A172 (cell line): Measurements from ENCODE around the gene CR1L. TPM values are rescaled to one million over a fixed set of nuclear protein-coding genes. Genes with fewer than 3 reads are reported as not detected.
"Not testable (repeated sequence)": the region's sequence is repeated elsewhere in the genome, so short reads cannot be mapped to it uniquely, and the experiment has no call there.

Experiments
- DNase-seq: peaks from one replicate; pipeline ENCODE4 v3.0.0-alpha.2; 2015; ENCODE audit warnings: low spot score
- total RNA-seq: library from RNA; depleted of rRNA; stranded (reverse); fragments of >200 nt; shearing (Covaris generic); gene quantifications from 2 replicates; pipeline ENCODE4 v1.2.3, GENCODE V29; 2014

CR1L gene
- total RNA-seq, 1 experiment from 2014 or later: not detected

- not testable (repeated sequence) for DNase-seq
Observed at GRCh38 chr1:207682872-207683434, 38.0 kb downstream of the CR1L start.

GRCh38 chr1:207690551-207690950 lies 45.6 kb downstream of the CR1L start:
- not testable (repeated sequence) for DNase-seq

- no peak for DNase-seq
Observed at GRCh38 chr1:207691010-207691409, 46.1 kb downstream of the CR1L start.

- DNase-seq: peak; percentile 55
Observed at GRCh38 chr1:207691841-207692240, 46.9 kb downstream of the CR1L start.

GRCh38 chr1:207692291-207692690 lies 47.4 kb downstream of the CR1L start:
- not testable (repeated sequence) for DNase-seq

GRCh38 chr1:207695891-207696290 lies 51.0 kb downstream of the CR1L start:
- no peak for DNase-seq

- DNase-seq: peak; percentile 66
Observed at GRCh38 chr1:207698822-207699483, 54.0 kb downstream of the CR1L start.

- DNase-seq: no peak
Observed at GRCh38 chr1:207702317-207702716, 57.4 kb downstream of the CR1L start.

- DNase-seq: no peak
Observed at GRCh38 chr1:207703712-207704111, 58.8 kb downstream of the CR1L start.

- DNase-seq: not testable (repeated sequence)
Observed at GRCh38 chr1:207708004-207708403, 63.1 kb downstream of the CR1L start.

- peak; percentile 51 for DNase-seq
Observed at GRCh38 chr1:207711285-207711684, 66.4 kb downstream of the CR1L start.

- DNase-seq: not testable (repeated sequence)
Observed at GRCh38 chr1:207712701-207713100, 67.8 kb downstream of the CR1L start.

GRCh38 chr1:207713529-207713928 lies 68.6 kb downstream of the CR1L start:
- no peak for DNase-seq

- no peak for DNase-seq
Observed at GRCh38 chr1:207719234-207719633, 74.3 kb downstream of the CR1L start.

GRCh38 chr1:207728200-207728858 lies 83.4 kb downstream of the CR1L start:
- not testable (repeated sequence) for DNase-seq

- peak; percentile 8 for DNase-seq
Observed at GRCh38 chr1:207737503-207738157, 92.7 kb downstream of the CR1L start.

- not testable (repeated sequence) for DNase-seq
Observed at GRCh38 chr1:207738158-207738659, 93.3 kb downstream of the CR1L start.

GRCh38 chr1:207740207-207740606 lies 95.3 kb downstream of the CR1L start:
- DNase-seq: no peak

- DNase-seq: no peak
Observed at GRCh38 chr1:207742850-207743555, 98.1 kb downstream of the CR1L start.

- DNase-seq: no peak
Observed at GRCh38 chr1:207744000-207744534, 99.1 kb downstream of the CR1L start.

- DNase-seq: peak; percentile 46
Observed at GRCh38 chr1:207745285-207745684, 100.4 kb downstream of the CR1L start.
